Activated CD4-positive, alpha-beta memory T cell treated with anti-CD3 and anti-CD28 coated beads for 36 hours (primary cell): Measurements from ENCODE around the gene TSN. TPM values are rescaled to one million over a fixed set of nuclear protein-coding genes. Genes with fewer than 3 reads are reported as not detected.
"Not testable (repeated sequence)": the region's sequence is repeated elsewhere in the genome, so short reads cannot be mapped to it uniquely, and the experiment has no call there.

Source experiments
- CTCF ChIA-PET: fragments of 350-600 bp; sonication (Branson Sonifier 250); formaldehyde crosslinking; loops from one replicate; lab custom pipeline; 2021; ENCODE audit warnings: antibody characterized with exemption, inconsistent platforms; lab: Charles Lee
- POLR2A ChIA-PET: fragments of 350-600 bp; sonication (Branson Sonifier 250); formaldehyde crosslinking; loops from one replicate; lab custom pipeline; 2021; ENCODE audit warnings: antibody characterized with exemption; lab: Charles Lee
- DNase-seq: peaks from one replicate; pipeline ENCODE4 v3.0.0-alpha.2; 2020
- H3K27ac Mint-ChIP-seq: one replicate; pipeline ENCODE4 v1.8.0; 2021; ENCODE audit warnings: mixed read lengths
- H3K27me3 Mint-ChIP-seq: one replicate; pipeline ENCODE4 v1.8.0; 2021; ENCODE audit warnings: mixed read lengths
- H3K36me3 Mint-ChIP-seq: one replicate; pipeline ENCODE4 v1.8.0; 2021; ENCODE audit warnings: mixed read lengths
- H3K4me1 Mint-ChIP-seq: one replicate; pipeline ENCODE4 v1.8.0; 2021; ENCODE audit warnings: low read depth, mixed read lengths
- H3K4me3 Mint-ChIP-seq: one replicate; pipeline ENCODE4 v1.8.0; 2021; ENCODE audit warnings: mild to moderate bottlenecking, mixed read lengths
- H3K9me3 Mint-ChIP-seq: one replicate; pipeline ENCODE4 v1.8.0; 2021; ENCODE audit warnings: mixed read lengths
- intact Hi-C: fragments of 100-400 bp; cut with micrococcal nuclease; formaldehyde crosslinking; loops from one replicate; pipeline ENCODE4 v1.15.1; 2023
- total RNA-seq, 2 experiments: library from RNA; stranded (reverse); gene quantifications; one replicate each; pipeline ENCODE4 v1.2.3, GENCODE V29; 2021

TSN gene
- total RNA-seq, 2 experiments from 2014 or later = 68.8 to 74.5 TPM

DNA sequence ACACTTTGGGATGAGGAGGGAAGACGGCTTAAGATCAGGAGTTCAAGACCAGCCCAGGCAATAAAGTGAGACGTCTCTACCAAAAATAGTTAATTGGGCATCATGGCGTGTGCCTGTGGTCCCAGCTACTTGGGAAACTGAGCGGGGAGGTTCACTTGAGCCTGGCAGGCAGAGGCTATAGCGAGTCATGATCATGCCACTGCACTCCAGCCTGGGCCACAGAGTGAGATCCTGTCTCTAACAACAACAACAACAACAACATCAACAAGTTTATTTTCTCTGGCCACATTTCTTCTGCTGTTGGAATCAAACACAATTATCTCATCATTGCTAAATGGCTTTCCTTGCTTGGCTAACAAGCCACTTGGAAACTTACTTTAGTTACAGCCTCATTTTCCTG lies 32.1 kb upstream of the TSN start:
- peak overlapping the region; percentile 12 for H3K4me3 Mint-ChIP-seq
- intact Hi-C loops = loop anchor here (2.0 kb wide), 1 partner anchor 13 kb away; the partner anchor contains the start of gene NIFK
- no peaks in the 10 kb centered on the region for H3K27me3 Mint-ChIP-seq
- H3K4me1 Mint-ChIP-seq = peaks cover 56% of the 10 kb centered on the region
- DNase-seq = no peak
- ChIA-PET CTCF (interaction anchor here (0.6 to 0.9 kb wide), 2 partner anchors 13 to 81 kb away, joined by 3 read pairs; partner anchors contain the start of gene NIFK), POLR2A (interaction anchor here (0.6 to 4.2 kb wide), 5 partner anchors 13 to 195 kb away, joined by 3 to 64 read pairs (median 3); partner anchors contain the start of genes NIFK and RNU4ATAC)
- no peaks in the 10 kb centered on the region for H3K9me3 Mint-ChIP-seq
- H3K27ac Mint-ChIP-seq = peak overlapping the region; percentile 98
- peaks cover 23% of the 10 kb centered on the region for H3K36me3 Mint-ChIP-seq

DNA sequence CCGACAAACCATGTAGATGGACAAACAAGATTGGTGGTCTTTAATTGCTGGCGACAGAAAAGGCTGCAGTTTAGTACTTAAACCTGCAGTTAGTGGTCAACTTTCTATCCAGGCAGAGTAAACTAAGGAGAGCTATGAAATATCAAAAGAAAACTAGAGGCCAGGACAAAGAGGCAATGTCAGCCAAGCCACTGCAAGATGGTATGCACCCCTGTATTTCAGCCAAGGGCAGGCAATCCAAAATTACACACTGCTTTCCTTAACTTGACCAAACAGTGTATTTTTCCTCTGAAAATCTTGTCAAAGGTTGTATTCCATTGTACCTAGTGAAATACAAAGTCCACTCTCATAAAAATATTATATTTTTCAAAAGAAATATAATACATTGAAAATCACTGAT lies 28.1 kb upstream of the TSN start:
- H3K4me3 Mint-ChIP-seq = no peak overlapping the region
- no peak for DNase-seq
- peak overlapping the region; percentile 93 for H3K27ac Mint-ChIP-seq
- peaks cover 71% of the 10 kb centered on the region for H3K4me1 Mint-ChIP-seq
- no peaks in the 10 kb centered on the region for H3K9me3 Mint-ChIP-seq
- peaks cover 59% of the 10 kb centered on the region for H3K36me3 Mint-ChIP-seq
- ChIA-PET CTCF (interaction anchor here (1.0 kb wide), 1 partner anchor 8 kb away, joined by 3 read pairs; no protein-coding TSS in a partner anchor), POLR2A (interaction anchor here (1.1 kb wide), 1 partner anchor 197 kb away, joined by 3 read pairs; the partner anchor contains the start of gene RNU4ATAC)
- intact Hi-C loops = no loop called here
- no peaks in the 10 kb centered on the region for H3K27me3 Mint-ChIP-seq

DNA sequence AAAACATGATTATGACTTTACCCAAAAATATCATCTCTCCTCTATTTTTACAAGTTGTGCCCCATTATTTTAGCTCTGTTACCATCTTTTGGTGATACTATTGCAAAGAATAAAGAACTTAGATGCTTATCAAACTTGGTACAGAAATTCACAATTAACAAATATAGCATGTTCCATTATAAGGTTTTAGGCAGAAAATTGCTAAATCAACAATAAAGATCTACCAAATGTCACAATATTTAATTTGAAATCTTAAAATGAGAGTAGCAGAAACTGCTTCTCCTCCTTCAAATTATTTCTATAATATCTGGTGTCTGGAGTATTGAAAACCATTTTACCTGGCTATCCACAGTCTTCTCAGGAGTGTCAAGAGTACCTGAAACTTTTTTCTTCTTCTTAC lies 27.5 kb upstream of the TSN start:
- H3K4me3 Mint-ChIP-seq = no peak overlapping the region
- peaks cover 64% of the 10 kb centered on the region for H3K36me3 Mint-ChIP-seq
- intact Hi-C loops = loop anchor here (1.0 kb wide), 1 partner anchor 8 kb away; the partner anchor contains the start of gene NIFK
- H3K4me1 Mint-ChIP-seq = peaks cover 67% of the 10 kb centered on the region
- ChIA-PET CTCF (interaction anchor here (0.6 to 1.0 kb wide), 2 partner anchors 8 to 87 kb away, joined by 3 to 4 read pairs; no protein-coding TSS in a partner anchor), POLR2A (interaction anchor here (1.1 kb wide), 1 partner anchor 197 kb away, joined by 3 read pairs; the partner anchor contains the start of gene RNU4ATAC)
- no peaks in the 10 kb centered on the region for H3K9me3 Mint-ChIP-seq
- H3K27me3 Mint-ChIP-seq = no peaks in the 10 kb centered on the region
- DNase-seq = no peak
- peak overlapping the region; percentile 93 for H3K27ac Mint-ChIP-seq

- peak overlapping the region; percentile 30 for H3K4me3 Mint-ChIP-seq
- ChIA-PET POLR2A (interaction anchor here (0.7 to 1.7 kb wide), 3 partner anchors 11 to 203 kb away, joined by 3 to 7 read pairs (median 3); partner anchors contain the start of gene RNU4ATAC), CTCF (interaction anchor here (0.6 to 0.8 kb wide), 2 partner anchors 12 to 17 kb away, joined by 3 to 4 read pairs; no protein-coding TSS in a partner anchor)
- H3K27me3 Mint-ChIP-seq = no peaks in the 10 kb centered on the region
- intact Hi-C loops = no loop called here
- no peak for DNase-seq
- peaks cover 56% of the 10 kb centered on the region for H3K4me1 Mint-ChIP-seq
- peaks cover 82% of the 10 kb centered on the region for H3K36me3 Mint-ChIP-seq
- H3K9me3 Mint-ChIP-seq = no peaks in the 10 kb centered on the region
- H3K27ac Mint-ChIP-seq = peak overlapping the region; percentile 93
These were observed 24.1 kb upstream of the TSN start for GRCh38 chr2:121731366-121731765.

DNA sequence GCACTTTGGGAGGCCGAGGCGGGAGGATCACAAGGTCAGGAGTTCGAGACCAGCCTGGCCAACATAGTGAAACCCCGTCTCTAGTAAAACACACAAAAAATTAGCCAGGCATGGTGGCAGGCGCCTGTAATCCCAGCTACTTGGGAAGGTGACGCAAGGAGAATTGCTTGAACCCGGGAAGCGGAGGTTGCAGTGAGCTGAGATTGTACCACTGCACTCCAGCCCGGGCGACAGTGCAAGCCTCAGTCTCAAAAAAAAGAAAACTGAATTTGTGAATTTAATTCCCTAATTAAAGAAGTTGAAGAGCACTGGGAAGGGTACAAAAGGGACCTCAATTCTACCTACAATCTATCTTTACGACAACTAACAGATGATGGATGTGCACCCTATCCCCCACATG lies 20.9 kb upstream of the TSN start:
- H3K4me3 Mint-ChIP-seq = peak overlapping the region; percentile 98
- H3K27me3 Mint-ChIP-seq, intact Hi-C loops, H3K9me3 Mint-ChIP-seq, DNase-seq: not testable (repeated sequence)
- peaks cover 58% of the 10 kb centered on the region for H3K36me3 Mint-ChIP-seq
- H3K27ac Mint-ChIP-seq = peak overlapping the region; percentile 89
- ChIA-PET POLR2A (interaction anchor here (1.3 to 4.9 kb wide), 2 partner anchors 13 to 205 kb away, joined by 3 to 56 read pairs; partner anchors contain the start of gene RNU4ATAC), CTCF (interaction anchor here (2.2 kb wide), 1 partner anchor 13 kb away, joined by 4 read pairs; no protein-coding TSS in a partner anchor)
- H3K4me1 Mint-ChIP-seq = peaks cover 50% of the 10 kb centered on the region

DNA sequence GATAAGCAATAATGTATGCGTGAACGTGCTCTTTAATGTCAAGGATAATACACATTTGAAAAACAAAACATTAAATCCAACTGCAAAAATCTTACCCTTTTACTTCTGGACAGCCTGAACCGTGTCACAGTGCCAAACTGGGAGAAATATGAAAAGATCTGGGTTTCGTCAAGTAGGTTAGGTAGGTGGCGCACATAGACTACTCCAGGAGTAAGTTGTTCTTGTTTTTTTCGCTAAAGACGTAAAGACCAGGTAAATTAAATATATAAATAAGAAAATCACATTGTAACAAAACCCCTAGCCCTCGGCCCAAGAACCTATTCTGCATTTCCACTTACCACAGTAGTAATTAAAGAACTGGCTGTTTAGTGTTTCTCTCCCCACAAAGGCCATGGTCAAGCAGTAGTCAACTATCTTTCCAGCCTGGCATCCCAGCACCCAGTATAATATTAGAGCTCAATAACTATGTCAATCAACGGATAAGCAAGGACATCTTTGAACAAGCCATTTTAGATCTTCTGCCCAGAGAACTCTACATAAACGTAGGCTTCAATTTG lies 19.9 kb upstream of the TSN start:
- H3K36me3 Mint-ChIP-seq = peaks cover 49% of the 10 kb centered on the region
- no peak for DNase-seq
- H3K4me3 Mint-ChIP-seq = peak overlapping the region; percentile 98
- H3K27me3 Mint-ChIP-seq = no peaks in the 10 kb centered on the region
- intact Hi-C loops = loop anchor here (1.0 to 2.0 kb wide), 4 partner anchors 7 to 205 kb away; partner anchors contain the start of genes CLASP1 and RNU4ATAC
- ChIA-PET CTCF (interaction anchor here (0.9 to 2.2 kb wide), 4 partner anchors 8 to 229 kb away, joined by 3 to 6 read pairs (median 4); partner anchors contain the start of gene RNU4ATAC), POLR2A (interaction anchor here (0.7 to 4.9 kb wide), 7 partner anchors 10 to 320 kb away, joined by 3 to 56 read pairs (median 3); partner anchors contain the start of genes CLASP1, RNU4ATAC and TSN)
- H3K27ac Mint-ChIP-seq = peak overlapping the region; percentile 89
- H3K9me3 Mint-ChIP-seq = no peaks in the 10 kb centered on the region
- H3K4me1 Mint-ChIP-seq = peaks cover 42% of the 10 kb centered on the region

DNA sequence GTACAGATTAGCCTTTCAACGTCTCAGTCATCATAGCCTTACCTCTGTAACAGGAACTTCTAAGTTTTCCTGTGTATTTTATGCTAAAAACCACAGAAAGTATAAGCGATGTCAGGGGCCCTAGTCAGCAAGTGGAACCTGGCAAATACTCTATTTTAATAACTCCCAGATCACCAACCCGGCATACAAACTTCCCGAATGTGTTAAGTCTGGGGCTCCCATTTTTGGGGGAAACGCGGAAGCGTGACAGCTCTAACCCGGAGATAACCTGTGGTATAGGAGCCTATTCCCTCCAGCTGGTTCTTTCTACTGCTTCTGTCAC lies 19.4 kb upstream of the TSN start:
- intact Hi-C loops = loop anchor here (1.0 to 2.0 kb wide), 4 partner anchors 8 to 206 kb away; partner anchors contain the start of genes CLASP1 and RNU4ATAC
- Mint-ChIP-seq H3K27me3 (no peaks in the 10 kb centered on the region), H3K4me1 (peaks cover 37% of the 10 kb centered on the region), H3K27ac (peak overlapping the region; percentile 89), H3K36me3 (peaks cover 46% of the 10 kb centered on the region), H3K9me3 (no peaks in the 10 kb centered on the region), H3K4me3 (peak overlapping the region; percentile 98)
- ChIA-PET CTCF (interaction anchor here (0.9 to 2.2 kb wide), 4 partner anchors 9 to 206 kb away, joined by 3 to 6 read pairs (median 4); partner anchors contain the start of gene RNU4ATAC), POLR2A (interaction anchor here (0.6 to 4.9 kb wide), 7 partner anchors 10 to 207 kb away, joined by 3 to 56 read pairs (median 3); partner anchors contain the start of genes CLASP1, RNU4ATAC and TSN)
- DNase-seq = no peak

DNA sequence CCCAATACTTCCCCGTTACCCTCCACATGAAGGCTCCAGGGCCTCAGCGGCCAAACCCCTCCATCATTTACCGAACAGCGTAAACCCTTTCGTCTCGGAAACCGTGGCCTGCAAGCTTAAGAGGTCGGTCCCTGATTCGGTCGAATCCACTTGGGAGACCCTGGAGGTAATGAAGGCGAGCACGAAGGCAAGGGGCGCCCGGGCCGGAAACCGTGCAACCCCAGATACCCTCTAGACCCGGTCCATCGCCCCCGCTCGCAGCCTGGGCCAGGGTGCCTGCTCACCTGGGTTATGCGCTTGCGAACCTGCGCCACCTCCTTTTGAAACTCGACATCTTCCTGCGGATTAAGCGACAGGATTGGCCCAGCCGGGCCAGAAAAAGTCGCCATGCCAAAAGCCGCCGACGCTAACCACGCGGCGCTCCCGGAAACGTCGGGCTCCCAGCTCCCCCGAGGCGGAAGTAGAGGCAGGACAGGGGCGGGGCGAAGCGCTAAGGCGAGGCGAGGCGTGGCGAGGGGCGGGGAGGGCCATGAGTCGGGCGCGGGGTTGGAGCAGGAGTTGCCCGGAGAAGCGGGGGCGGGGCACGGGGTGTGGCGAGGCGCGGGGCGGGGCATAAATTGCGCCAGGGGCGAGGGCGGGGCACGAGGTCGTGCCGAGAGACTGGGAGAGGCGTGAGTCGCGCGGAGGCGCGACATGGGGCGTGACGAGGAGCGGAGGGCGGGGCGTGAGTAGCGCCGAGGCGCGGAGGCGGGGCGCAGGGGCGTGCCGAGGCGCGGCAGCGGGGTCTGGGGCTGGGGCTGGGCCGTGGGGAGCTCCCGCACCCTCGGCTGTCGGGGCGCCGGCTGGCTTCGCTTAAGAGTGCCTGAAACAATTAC lies 18.8 kb upstream of the TSN start, which contains the start of gene NIFK:
Gene NIFK, minus strand, starts transcription at position 414 of the 875 bp plus-strand sequence. Its CDS starts 25 bp downstream, at position 389.
- Mint-ChIP-seq H3K4me3 (peak within 1 kb of the TSS; percentile 98), H3K27ac (peak within 1 kb of the TSS; percentile 89)

DNA sequence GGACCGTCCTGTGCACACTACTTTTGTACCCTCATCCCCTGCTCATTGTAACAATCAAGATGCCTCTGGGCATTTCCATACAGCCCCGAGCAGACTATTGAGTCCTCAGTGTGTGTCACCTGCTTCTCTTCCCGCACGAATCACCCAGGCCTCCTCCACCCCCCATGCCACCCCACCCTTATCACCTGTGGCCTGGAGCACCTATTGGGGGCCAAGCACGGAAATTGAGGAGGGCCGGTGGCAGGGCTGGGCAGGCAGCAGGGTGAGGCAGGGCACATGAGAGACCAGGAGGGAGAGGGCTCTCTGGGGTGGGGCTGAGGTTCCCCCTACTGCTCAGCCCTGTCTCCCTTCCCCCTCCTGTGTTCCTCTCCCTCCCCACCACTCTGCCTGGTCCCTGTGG lies 14.5 kb upstream of the TSN start:
- H3K4me3 Mint-ChIP-seq = no peak overlapping the region
- H3K27me3 Mint-ChIP-seq = no peaks in the 10 kb centered on the region
- intact Hi-C loops = no loop called here
- H3K36me3 Mint-ChIP-seq = peaks cover 5% of the 10 kb centered on the region
- no peaks in the 10 kb centered on the region for H3K9me3 Mint-ChIP-seq
- DNase-seq = no peak
- H3K4me1 Mint-ChIP-seq = peaks cover 23% of the 10 kb centered on the region
- ChIA-PET POLR2A (no interaction called here), CTCF (no interaction called here)
- H3K27ac Mint-ChIP-seq = no peak overlapping the region

More for the DNA sequence above, 18.8 kb upstream of the TSN start, which contains the start of gene NIFK:
- CTCF ChIA-PET = interaction anchor here (1.0 to 2.2 kb wide), 3 partner anchors 13 to 207 kb away, joined by 3 to 6 read pairs (median 4); partner anchors contain the start of gene RNU4ATAC
- Mint-ChIP-seq H3K36me3 (peaks cover 40% of the 10 kb centered on the region), H3K27me3 (no peaks in the 10 kb centered on the region), H3K4me1 (peaks cover 32% of the 10 kb centered on the region), H3K9me3 (no peaks in the 10 kb centered on the region)
- intact Hi-C loops = loop anchor here (1.0 to 2.0 kb wide), 6 partner anchors 8 to 206 kb away; partner anchors contain the start of genes CLASP1, RNU4ATAC and TSN
- DNase-seq = peak; percentile 100
- POLR2A ChIA-PET = interaction anchor here (0.6 to 4.9 kb wide), 9 partner anchors 13 to 334 kb away, joined by 3 to 56 read pairs (median 3); partner anchors contain the start of genes CLASP1, RNU4ATAC and TSN

- CTCF ChIA-PET = no interaction called here
- POLR2A ChIA-PET = no interaction called here
- H3K27ac Mint-ChIP-seq = no peak overlapping the region
- no peak overlapping the region for H3K4me3 Mint-ChIP-seq
- DNase-seq = no peak
- H3K36me3 Mint-ChIP-seq = peaks cover 2% of the 10 kb centered on the region
- intact Hi-C loops = no loop called here
- H3K27me3 Mint-ChIP-seq = no peaks in the 10 kb centered on the region
- no peaks in the 10 kb centered on the region for H3K9me3 Mint-ChIP-seq
- H3K4me1 Mint-ChIP-seq = peaks cover 28% of the 10 kb centered on the region
These were observed 14.0 kb upstream of the TSN start for GRCh38 chr2:121741450-121741849.
